ENCODE results near the gene TACC3. TPM values are rescaled to one million over a fixed set of nuclear protein-coding genes. Genes with fewer than 3 reads are reported as not detected.

The TACC3 gene
- total RNA-seq, 6 donors from 2014 or later: 8.9 to 47.4 (median 21.9) TPM

DNA sequence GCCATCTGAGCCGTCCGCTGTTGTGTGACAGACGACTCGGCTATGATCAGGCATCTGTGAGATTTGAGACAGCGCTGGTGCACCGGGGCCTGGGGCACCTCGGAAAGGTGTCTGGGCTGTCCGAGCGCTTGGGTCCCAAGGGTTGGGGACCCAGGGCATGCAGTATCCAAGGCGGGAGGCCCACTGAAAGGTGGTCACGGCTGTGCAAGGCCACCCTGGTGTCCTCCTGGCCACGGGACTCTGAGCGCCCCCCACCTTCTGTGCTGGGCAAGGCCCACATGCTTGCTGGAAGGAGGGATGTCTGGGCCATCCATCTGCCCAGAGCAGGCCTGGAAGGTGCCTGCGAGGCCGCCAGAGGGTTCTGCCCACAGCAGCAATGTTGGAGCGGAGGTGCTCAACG is 19.9 kb downstream of the TACC3 start:
- TF ChIP-seq POLR2A (IDR thresholded peaks at IDR 0.05) (no peak), EP300 (IDR thresholded peaks at IDR 0.05) (no peak), POLR2AphosphoS5 (IDR thresholded peaks at IDR 0.05) (no peak)
- TF ChIP-seq, protein P1, sequence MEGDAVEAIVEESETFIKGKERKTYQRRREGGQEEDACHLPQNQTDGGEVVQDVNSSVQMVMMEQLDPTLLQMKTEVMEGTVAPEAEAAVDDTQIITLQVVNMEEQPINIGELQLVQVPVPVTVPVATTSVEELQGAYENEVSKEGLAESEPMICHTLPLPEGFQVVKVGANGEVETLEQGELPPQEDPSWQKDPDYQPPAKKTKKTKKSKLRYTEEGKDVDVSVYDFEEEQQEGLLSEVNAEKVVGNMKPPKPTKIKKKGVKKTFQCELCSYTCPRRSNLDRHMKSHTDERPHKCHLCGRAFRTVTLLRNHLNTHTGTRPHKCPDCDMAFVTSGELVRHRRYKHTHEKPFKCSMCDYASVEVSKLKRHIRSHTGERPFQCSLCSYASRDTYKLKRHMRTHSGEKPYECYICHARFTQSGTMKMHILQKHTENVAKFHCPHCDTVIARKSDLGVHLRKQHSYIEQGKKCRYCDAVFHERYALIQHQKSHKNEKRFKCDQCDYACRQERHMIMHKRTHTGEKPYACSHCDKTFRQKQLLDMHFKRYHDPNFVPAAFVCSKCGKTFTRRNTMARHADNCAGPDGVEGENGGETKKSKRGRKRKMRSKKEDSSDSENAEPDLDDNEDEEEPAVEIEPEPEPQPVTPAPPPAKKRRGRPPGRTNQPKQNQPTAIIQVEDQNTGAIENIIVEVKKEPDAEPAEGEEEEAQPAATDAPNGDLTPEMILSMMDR (IDR thresholded peaks at IDR 0.05): no peak
- Histone ChIP-seq H3K4me1 (peaks cover 0 to under 1% (median 0%) of the 10 kb centered on the region in 4 donors), H3K27ac (no peak overlapping the region), H3K9me3 (peaks cover 7 to 12% (median 9%) of the 10 kb centered on the region in 4 donors), H3K4me3 (no peak overlapping the region), H3K27me3 (no peaks in the 10 kb centered on the region), H3K36me3 (peaks cover 3 to 73% (median 48%) of the 10 kb centered on the region in 4 donors)
- DNase-seq: peak in 1 of 2 donors; percentile 56
- 87 to 100% methylated on average over 4 to 17 of the region's 17 CpGs for WGBS, 2 donors
- no peak for ATAC-seq (ENCODE audit: low FRiP score in 2 of 2)

DNA sequence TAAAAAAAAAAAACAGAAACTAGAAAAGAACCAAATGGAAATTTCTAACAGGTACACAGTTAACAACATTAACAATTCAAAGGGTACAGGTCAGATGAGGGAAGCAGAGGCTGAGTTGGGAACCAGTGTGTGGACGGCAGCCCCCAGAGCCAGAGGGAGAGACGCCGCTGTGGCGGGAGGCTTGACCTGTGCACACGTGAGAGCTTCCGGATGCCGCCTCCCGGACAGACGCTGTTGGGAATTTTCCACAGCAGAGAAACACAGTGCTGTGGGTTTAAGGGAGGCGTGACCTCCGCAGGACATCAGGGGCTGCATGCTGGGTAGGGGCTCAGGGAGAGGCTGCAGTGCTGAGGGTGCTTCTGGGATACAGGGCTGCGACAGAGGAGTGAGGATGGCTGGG is 22.2 kb downstream of the TACC3 start:
- TF ChIP-seq, protein P1 (IDR thresholded peaks at IDR 0.05): no peak
- no peak for TF ChIP-seq POLR2AphosphoS5 (IDR thresholded peaks at IDR 0.05)
- no peak for TF ChIP-seq POLR2A (IDR thresholded peaks at IDR 0.05)
- TF ChIP-seq EP300 (IDR thresholded peaks at IDR 0.05): no peak
- no peak for ATAC-seq (ENCODE audit: low FRiP score in 2 of 2)
- DNase-seq: peak in 1 of 2 donors; percentile 30
- Histone ChIP-seq H3K36me3 (peaks cover 0 to 51% (median 27%) of the 10 kb centered on the region in 4 donors), H3K27me3 (no peaks in the 10 kb centered on the region), H3K27ac (no peak overlapping the region), H3K9me3 (peaks cover 0 to 1% (median under 1%) of the 10 kb centered on the region in 4 donors), H3K4me1 (peaks cover 0 to 7% (median 3%) of the 10 kb centered on the region in 4 donors), H3K4me3 (no peak overlapping the region)
- WGBS, 2 donors: 77 to 79% methylated on average over 12 of the region's 12 CpGs

DNA sequence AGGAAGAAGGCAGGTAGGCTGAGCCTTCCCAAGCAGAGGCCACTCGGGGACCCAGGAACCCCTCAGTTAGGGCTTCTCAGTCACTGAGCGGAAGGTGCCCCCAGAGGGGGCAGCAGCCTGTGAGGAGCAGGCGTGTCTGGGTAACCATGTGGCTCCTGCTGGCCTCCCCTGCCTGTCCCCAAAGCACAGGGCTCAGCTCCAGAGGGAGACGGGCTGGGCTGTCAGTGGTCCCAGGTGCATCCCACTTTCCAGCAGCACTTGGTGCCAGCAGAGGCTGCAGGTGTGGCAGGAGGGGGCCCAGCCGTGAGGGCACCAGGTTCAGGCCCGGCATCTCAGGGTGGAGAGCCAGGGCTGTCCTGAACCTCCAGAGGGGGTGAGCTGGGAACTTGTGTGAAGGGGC is 22.7 kb downstream of the TACC3 start:
- Histone ChIP-seq H3K27me3 (no peaks in the 10 kb centered on the region), H3K4me3 (no peak overlapping the region), H3K27ac (no peak overlapping the region), H3K4me1 (peaks cover 0 to 10% (median 6%) of the 10 kb centered on the region in 4 donors), H3K9me3 (no peaks in the 10 kb centered on the region), H3K36me3 (peaks cover 0 to 50% (median 27%) of the 10 kb centered on the region in 4 donors)
- DNase-seq: peak in 1 of 2 donors; percentile 39
- no peak for ATAC-seq (ENCODE audit: low FRiP score in 2 of 2)
- TF ChIP-seq POLR2A (IDR thresholded peaks at IDR 0.05): no peak
- 93 to 100% methylated on average over 2 to 5 of the region's 6 CpGs for WGBS, 2 donors

DNA sequence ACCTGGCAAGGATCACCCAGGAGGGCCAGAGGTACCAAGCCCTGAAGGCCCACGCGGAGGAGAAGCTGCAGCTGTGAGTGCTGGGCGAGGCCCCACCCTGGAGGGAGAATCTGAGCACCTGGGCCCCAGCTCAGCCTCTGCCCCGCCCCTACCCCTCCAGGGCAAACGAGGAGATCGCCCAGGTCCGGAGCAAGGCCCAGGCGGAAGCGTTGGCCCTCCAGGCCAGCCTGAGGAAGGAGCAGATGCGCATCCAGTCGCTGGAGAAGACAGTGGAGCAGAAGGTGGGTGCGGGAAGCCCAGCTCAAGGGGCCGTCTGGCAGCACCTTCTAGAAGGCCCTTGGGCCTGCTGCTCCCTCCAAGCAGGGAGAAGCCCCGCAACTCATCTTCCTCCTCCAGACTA is 23.2 kb downstream of the TACC3 start:
- WGBS, 2 donors: 92 to 96% methylated on average over 13 to 14 of the region's 14 CpGs
- peaks cover 0 to 44% (median 25%) of the 10 kb centered on the region in 4 donors for H3K36me3 ChIP-seq
- H3K4me1 ChIP-seq: peaks cover 0 to 10% (median 6%) of the 10 kb centered on the region in 4 donors
- no peaks in the 10 kb centered on the region for H3K9me3 ChIP-seq
- H3K4me3 ChIP-seq: no peak overlapping the region
- peak in 1 of 2 donors; percentile 56 for DNase-seq
- TF ChIP-seq EP300 (IDR thresholded peaks at IDR 0.05) (no peak), POLR2AphosphoS5 (IDR thresholded peaks at IDR 0.05) (no peak), POLR2A (IDR thresholded peaks at IDR 0.05) (no peak)
- TF ChIP-seq, protein P1 (IDR thresholded peaks at IDR 0.05): no peak
- H3K27ac ChIP-seq: no peak overlapping the region
- ATAC-seq (ENCODE audit: low FRiP score in 2 of 2): no peak
- H3K27me3 ChIP-seq: no peaks in the 10 kb centered on the region

DNA sequence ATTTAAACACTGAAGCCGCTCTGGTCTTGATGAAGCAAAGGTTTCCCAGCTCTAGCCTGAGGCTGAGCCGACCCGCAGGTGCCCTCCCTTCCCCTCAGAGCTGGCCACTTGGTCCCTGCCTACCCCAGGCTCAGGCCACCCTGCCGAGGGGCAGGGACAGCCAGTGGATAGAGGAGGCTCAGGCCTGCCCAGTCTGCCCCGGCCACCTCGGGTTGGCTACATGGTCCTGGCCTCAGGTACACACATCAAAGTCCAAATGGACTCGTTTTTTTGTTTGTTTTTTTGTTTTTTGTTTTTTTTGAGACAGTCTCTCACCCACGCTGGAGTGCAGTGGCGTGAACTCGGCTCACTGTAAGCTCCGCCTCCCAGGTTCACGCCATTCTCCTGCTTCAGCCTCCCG is 23.8 kb downstream of the TACC3 start:
- Histone ChIP-seq H3K36me3 (peaks cover 0 to 38% (median 22%) of the 10 kb centered on the region in 4 donors), H3K27me3 (no peaks in the 10 kb centered on the region), H3K27ac (no peak overlapping the region), H3K9me3 (no peaks in the 10 kb centered on the region), H3K4me3 (no peak overlapping the region), H3K4me1 (peaks cover 0 to 10% (median 6%) of the 10 kb centered on the region in 4 donors)
- DNase-seq (peak in 1 of 2 donors; percentile 43), ATAC-seq (ENCODE audit: low FRiP score in 2 of 2) (no peak)
- TF ChIP-seq, protein P1 (IDR thresholded peaks at IDR 0.05): no peak
- TF ChIP-seq POLR2A (IDR thresholded peaks at IDR 0.05): no peak
- no peak for TF ChIP-seq POLR2AphosphoS5 (IDR thresholded peaks at IDR 0.05)
- no peak for TF ChIP-seq EP300 (IDR thresholded peaks at IDR 0.05)
- WGBS, 2 donors: 92 to 95% methylated on average over 13 of the region's 13 CpGs

Data from upper lobe of left lung (tissue), 6 donors.